ENCODE results near the gene DRAP1. TPM values are rescaled to one million over a fixed set of nuclear protein-coding genes. Genes with fewer than 3 reads are reported as not detected.
"Not testable (repeated sequence)": the region's sequence is repeated elsewhere in the genome, so short reads cannot be mapped to it uniquely, and the experiment has no call there.

Gene DRAP1
- polyA plus RNA-seq, 2 of the 4 experiments (the other 2 are of a cell fraction) = 73.7 to 143 TPM

DNA sequence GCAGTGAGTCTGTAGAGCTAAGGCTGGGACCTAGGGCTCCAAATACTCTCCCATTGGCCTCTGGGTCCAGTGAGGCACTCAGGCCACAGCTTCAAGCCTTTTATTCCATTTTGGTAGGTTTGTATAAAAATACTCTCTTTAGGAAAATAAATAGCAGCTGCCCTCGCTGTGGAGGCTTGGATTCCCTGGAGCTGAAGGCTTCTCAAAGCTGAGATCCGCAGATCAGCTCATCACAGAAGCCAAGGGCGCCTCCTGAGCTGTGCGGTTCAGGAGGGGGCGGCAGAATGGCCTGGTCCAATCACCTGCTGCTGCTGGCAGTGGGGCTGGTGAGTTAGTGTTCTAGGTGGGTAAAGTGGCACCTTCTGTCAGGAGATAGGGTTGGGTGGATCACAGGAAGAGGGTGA lies 27.1 kb upstream of the DRAP1 start:
- FAIRE-seq; DNase-seq (ENCODE audit: low read depth in 1 of 2, low spot score in 1 of 2); H3K9me3 ChIP-seq; ATAC-seq; H3K4me3 ChIP-seq: not testable (repeated sequence)
- TF ChIP-seq POLR2AphosphoS2 (conservative IDR thresholded peaks at IDR 0.05; ENCODE audit: low read length) = peak; percentile 72
- TF ChIP-seq, protein P1, sequence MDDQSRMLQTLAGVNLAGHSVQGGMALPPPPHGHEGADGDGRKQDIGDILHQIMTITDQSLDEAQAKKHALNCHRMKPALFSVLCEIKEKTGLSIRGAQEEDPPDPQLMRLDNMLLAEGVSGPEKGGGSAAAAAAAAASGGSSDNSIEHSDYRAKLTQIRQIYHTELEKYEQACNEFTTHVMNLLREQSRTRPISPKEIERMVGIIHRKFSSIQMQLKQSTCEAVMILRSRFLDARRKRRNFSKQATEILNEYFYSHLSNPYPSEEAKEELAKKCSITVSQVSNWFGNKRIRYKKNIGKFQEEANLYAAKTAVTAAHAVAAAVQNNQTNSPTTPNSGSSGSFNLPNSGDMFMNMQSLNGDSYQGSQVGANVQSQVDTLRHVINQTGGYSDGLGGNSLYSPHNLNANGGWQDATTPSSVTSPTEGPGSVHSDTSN (IDR thresholded peaks at IDR 0.05) = 0 out of 2 replicates have a peak, but pooled peaks have one; percentile 44
- Histone ChIP-seq H3K4me1 (peaks cover 58% of the 10 kb centered on the region), H3K4me2 (peak overlapping the region; percentile 97), H3K27ac (peak overlapping the region in 1 of 2 experiments; percentile 96; a peak in 3 of 6 replicates)
- WGBS (ENCODE audit: missing lambda C conversion rate) = 72% methylated on average over 5 of the region's 5 CpGs
- POLR2A ChIA-PET = interaction anchor here (0.9 to 4.3 kb wide), 4 partner anchors 9 to 26 kb away, joined by 3 to 38 read pairs (median 14); partner anchors contain the start of gene FOSL1
- CTCF ChIA-PET = interaction anchor here (0.7 to 20.5 kb wide), 10 partner anchors 8 to 180 kb away, joined by 3 to 618 read pairs (median 9); partner anchors contain the start of genes C11orf68, DRAP1, FOSL1 and KAT5

DNA sequence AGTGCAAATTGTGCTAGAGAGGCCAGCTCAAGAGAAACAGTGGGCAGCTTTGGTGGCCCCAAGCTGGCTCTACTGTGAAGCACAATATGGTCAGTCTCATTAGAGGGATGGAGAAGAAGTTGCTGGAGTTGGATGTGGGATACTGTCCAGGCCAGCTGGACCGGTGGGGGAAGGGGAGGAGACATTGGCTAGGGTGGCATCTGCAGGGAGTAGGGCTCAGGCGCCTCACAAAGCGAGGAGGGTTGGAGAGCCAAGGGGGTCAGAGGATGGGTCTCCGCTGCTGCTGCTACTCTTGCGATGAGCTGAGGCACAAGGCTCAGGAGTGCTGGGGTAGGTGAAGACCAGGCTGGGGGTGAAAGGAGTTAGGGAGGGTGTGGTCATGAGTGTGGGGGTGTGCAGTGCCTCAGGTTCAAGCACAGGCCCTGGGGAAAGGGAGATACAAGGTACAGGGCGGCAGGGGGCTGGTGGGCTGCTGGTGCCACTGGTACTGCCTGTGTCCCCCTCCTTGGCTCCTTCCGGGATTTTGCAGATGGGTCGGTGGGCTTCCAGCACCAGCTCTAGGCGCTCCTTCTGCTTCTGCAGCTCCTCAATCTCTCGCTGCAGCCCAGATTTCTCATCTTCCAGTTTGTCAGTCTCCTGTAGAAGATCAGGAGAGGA lies 26.4 kb upstream of the DRAP1 start:
- Histone ChIP-seq H3K4me3 (no peak overlapping the region), H3K27ac (peak overlapping the region in 1 of 2 experiments; percentile 96; a peak in 2 of 6 replicates), H3K4me1 (peaks cover 60% of the 10 kb centered on the region), H3K9me3 (no peaks in the 10 kb centered on the region), H3K4me2 (peak overlapping the region; percentile 97; the same call in 2 of the 3 replicates)
- TF ChIP-seq MYC (IDR thresholded peaks at IDR 0.05; ENCODE audit: borderline replicate concordance, low read length) = no peak
- TF ChIP-seq POLR2AphosphoS2 (conservative IDR thresholded peaks at IDR 0.05; ENCODE audit: low read length) = peak; percentile 47
- CTCF ChIA-PET = interaction anchor here (0.7 to 20.5 kb wide), 8 partner anchors 8 to 176 kb away, joined by 3 to 618 read pairs (median 9); partner anchors contain the start of genes C11orf68, DRAP1 and FOSL1
- no peak for DNase-seq (ENCODE audit: low read depth in 1 of 2, low spot score in 1 of 2)
- FAIRE-seq = no peak
- no peak for ATAC-seq
- POLR2A ChIA-PET = interaction anchor here (3.0 to 3.2 kb wide), 2 partner anchors 9 to 23 kb away, joined by 15 to 38 read pairs; partner anchors contain the start of gene FOSL1
- WGBS (ENCODE audit: missing lambda C conversion rate) = 84% methylated on average over 10 of the region's 10 CpGs

DNA sequence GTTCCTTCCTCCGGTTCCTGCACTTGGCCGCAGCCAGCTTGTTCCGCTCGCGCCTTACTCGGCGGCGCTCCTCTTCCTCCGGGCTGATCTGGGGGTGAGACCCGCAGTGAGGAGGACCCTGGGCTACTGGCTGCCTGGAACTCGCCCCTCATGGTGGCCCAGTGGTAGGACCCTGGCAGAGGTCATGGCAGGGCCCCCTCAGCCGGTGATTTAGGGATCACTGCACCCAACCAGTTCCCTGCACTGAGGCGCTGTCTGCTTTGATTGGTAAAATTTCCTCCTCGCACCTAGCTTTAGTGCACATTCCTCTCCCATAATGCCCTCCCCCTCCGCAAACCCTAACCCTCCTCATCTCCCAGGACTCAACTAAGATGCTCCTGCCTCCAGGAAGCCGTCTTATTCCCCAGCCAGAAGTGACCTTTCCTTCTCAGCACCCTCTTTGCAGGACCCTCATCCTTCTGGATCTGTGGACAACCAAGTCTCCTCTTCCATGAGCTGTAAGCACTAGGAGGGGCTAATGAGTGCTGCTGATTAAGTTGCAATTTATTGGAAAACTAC lies 25.1 kb upstream of the DRAP1 start:
- Histone ChIP-seq H3K4me3 (no peak overlapping the region), H3K27ac (peak overlapping the region in 1 of 2 experiments; percentile 50; a peak in 2 of 6 replicates), H3K4me2 (no peak overlapping the region), H3K9me3 (no peaks in the 10 kb centered on the region), H3K4me1 (peaks cover 65% of the 10 kb centered on the region)
- FAIRE-seq (no peak), ATAC-seq (no peak), DNase-seq (ENCODE audit: low read depth in 1 of 2, low spot score in 1 of 2) (no peak)
- CTCF ChIA-PET = interaction anchor here (0.7 to 20.5 kb wide), 6 partner anchors 10 to 183 kb away, joined by 3 to 618 read pairs (median 6); partner anchors contain the start of genes C11orf68, DRAP1, FOSL1 and KAT5
- 93% methylated on average over 16 of the region's 16 CpGs for WGBS (ENCODE audit: missing lambda C conversion rate)
- POLR2A ChIA-PET = interaction anchor here (0.5 to 1.2 kb wide), 2 partner anchors 22 to 47 kb away, joined by 3 read pairs; no protein-coding TSS in a partner anchor
- TF ChIP-seq TFCP2L1 (CRISPR knock-in tag; IDR thresholded peaks at IDR 0.05) (peak; percentile 91; the same call in 1 of the 2 replicates), HOXA7 (CRISPR knock-in tag; IDR thresholded peaks at IDR 0.05) (peak; percentile 86; the same call in 1 of the 2 replicates), FOSB (CRISPR knock-in tag; IDR thresholded peaks at IDR 0.05) (peak; percentile 87), TP53 (CRISPR knock-in tag; IDR thresholded peaks at IDR 0.05) (peak; percentile 88), RARB (CRISPR knock-in tag; IDR thresholded peaks at IDR 0.05) (no peak; the same call in 1 of the 2 replicates), RNF2 (IDR thresholded peaks at IDR 0.05; ENCODE audit: borderline replicate concordance, low read depth) (no peak), POLR2AphosphoS2 (conservative IDR thresholded peaks at IDR 0.05; ENCODE audit: low read length) (peak; percentile 88), CHD2 (IDR thresholded peaks at IDR 0.05; ENCODE audit: low read length, partially characterized antibody) (no peak), NR3C1 (IDR thresholded peaks at IDR 0.05) (no peak), JUNB (IDR thresholded peaks at IDR 0.05) (no peak)
- TF ChIP-seq, protein P2, sequence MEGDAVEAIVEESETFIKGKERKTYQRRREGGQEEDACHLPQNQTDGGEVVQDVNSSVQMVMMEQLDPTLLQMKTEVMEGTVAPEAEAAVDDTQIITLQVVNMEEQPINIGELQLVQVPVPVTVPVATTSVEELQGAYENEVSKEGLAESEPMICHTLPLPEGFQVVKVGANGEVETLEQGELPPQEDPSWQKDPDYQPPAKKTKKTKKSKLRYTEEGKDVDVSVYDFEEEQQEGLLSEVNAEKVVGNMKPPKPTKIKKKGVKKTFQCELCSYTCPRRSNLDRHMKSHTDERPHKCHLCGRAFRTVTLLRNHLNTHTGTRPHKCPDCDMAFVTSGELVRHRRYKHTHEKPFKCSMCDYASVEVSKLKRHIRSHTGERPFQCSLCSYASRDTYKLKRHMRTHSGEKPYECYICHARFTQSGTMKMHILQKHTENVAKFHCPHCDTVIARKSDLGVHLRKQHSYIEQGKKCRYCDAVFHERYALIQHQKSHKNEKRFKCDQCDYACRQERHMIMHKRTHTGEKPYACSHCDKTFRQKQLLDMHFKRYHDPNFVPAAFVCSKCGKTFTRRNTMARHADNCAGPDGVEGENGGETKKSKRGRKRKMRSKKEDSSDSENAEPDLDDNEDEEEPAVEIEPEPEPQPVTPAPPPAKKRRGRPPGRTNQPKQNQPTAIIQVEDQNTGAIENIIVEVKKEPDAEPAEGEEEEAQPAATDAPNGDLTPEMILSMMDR (IDR thresholded peaks at IDR 0.05) = no peak
- TF ChIP-seq, protein P3, sequence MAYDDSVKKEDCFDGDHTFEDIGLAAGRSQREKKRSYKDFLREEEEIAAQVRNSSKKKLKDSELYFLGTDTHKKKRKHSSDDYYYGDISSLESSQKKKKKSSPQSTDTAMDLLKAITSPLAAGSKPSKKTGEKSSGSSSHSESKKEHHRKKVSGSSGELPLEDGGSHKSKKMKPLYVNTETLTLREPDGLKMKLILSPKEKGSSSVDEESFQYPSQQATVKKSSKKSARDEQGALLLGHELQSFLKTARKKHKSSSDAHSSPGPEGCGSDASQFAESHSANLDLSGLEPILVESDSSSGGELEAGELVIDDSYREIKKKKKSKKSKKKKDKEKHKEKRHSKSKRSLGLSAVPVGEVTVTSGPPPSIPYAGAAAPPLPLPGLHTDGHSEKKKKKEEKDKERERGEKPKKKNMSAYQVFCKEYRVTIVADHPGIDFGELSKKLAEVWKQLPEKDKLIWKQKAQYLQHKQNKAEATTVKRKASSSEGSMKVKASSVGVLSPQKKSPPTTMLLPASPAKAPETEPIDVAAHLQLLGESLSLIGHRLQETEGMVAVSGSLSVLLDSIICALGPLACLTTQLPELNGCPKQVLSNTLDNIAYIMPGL (CRISPR knock-in tag; IDR thresholded peaks at IDR 0.05; ENCODE audit: borderline replicate concordance) = peak; percentile 65; the same call in 1 of the 2 replicates
- TF ChIP-seq, protein P4, sequence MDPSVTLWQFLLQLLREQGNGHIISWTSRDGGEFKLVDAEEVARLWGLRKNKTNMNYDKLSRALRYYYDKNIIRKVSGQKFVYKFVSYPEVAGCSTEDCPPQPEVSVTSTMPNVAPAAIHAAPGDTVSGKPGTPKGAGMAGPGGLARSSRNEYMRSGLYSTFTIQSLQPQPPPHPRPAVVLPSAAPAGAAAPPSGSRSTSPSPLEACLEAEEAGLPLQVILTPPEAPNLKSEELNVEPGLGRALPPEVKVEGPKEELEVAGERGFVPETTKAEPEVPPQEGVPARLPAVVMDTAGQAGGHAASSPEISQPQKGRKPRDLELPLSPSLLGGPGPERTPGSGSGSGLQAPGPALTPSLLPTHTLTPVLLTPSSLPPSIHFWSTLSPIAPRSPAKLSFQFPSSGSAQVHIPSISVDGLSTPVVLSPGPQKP (IDR thresholded peaks at IDR 0.05; ENCODE audit: low read depth, low read length) = no peak

Measured in A549 (cell line).